Globus pallidus (tissue), 1 donor: ENCODE data around the gene KATNAL2.
"Not testable (repeated sequence)": the region's sequence is repeated elsewhere in the genome, so short reads cannot be mapped to it uniquely, and the experiment has no call there.

Experiments used
- DNase-seq: peaks from one replicate; pipeline ENCODE4 v3.0.0-alpha.2; 2015; ENCODE audit warnings: low spot score

KATNAL2 gene

DNA sequence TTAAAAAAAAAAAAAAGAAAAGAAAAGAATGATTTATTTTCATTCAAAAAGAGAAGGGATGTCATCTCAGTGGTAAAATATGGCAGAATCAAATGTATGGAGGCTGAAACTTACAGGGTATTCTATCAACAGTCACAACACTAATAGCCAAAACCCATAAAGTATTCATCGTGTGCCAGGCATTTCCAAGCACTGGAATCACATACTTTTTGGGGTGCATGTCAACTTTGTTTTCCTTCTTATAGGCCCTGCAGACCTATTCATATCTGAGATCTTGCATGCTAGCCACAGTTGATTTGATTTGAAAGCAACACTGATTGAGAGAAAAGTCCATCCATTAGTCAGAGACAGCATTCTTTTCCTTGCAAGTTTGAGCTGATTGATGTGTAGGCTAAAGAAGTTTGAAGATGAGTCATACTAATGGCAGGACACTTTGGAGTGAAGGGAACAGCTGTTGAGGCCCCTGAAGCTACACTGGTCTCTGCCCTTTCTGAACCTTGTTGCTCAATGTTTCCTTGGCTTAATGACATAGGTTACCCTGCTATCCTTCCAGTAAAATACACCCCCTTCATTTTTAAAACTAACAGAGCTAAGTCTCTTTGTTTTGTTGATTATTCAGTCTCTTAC, 22.0 kb downstream of the KATNAL2 start:
- no peak for DNase-seq

GRCh38 chr18:46939998-46940571, 22.7 kb downstream of the KATNAL2 start:
- DNase-seq: no peak

DNA sequence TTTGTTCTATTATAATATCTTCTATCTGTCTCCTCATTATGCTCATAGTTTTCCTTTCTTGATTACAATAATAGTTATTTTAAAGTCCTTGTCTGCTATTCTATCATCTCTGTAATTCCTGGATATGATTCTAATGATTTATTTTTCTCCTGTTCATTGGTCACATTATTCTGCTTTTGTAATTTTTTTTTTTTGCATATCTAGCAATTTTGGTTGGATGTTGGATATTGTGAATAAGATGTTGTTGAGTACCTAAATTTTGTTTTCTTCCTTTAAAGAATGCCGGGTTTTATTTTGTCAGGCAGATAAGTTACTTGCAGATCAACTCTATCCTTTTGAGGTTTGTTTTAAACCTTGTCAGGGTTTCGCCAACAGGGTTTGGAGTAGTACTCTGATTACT, 25.2 kb downstream of the KATNAL2 start:
- no peak for DNase-seq

- peak; percentile 77 for DNase-seq
Measured at GRCh38 chr18:46946656-46947282, 29.4 kb downstream of the KATNAL2 start.

- DNase-seq: no peak
Measured at GRCh38 chr18:46950064-46950656, 32.8 kb downstream of the KATNAL2 start.

DNA sequence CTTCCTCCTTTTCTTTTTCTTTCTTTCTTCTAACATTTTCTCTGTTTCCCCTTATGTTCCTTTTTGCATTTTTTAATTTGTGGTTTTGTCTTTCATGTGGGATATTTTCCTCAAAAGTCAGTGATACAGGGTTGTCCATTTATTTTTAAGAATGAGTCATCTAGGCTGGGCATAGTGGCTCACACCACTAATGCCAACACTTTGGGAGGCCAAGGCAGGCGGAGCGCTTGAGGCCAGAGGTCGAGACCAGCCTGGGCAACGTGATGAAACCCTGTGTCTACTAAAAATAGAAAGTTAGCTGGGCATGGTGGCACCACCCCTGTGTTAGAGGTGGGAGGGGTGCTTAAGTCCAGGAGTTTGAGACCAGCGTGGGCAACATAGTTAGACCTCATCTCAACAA, 35.8 kb downstream of the KATNAL2 start:
- no peak for DNase-seq

DNA sequence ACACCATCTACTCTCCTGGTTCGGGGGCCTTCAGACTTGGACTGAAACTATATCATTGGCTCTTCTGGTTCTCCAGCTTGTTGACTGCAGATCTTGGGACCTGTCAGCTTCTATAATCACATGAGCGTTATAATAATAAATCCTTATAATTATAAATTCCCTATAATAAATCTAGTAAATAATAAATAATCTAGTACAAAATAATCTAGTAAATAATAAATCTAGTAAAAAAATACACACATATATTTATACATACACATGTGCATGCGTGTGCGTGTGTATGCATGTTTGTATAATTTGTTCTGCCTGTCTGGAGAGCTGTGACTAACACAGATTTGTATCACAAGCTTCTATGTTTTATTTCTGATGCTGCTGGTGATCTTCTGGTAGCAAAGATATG, 40.8 kb downstream of the KATNAL2 start:
- DNase-seq: no peak

GRCh38 chr18:46963656-46964578, 46.5 kb downstream of the KATNAL2 start:
- not testable (repeated sequence) for DNase-seq

DNA sequence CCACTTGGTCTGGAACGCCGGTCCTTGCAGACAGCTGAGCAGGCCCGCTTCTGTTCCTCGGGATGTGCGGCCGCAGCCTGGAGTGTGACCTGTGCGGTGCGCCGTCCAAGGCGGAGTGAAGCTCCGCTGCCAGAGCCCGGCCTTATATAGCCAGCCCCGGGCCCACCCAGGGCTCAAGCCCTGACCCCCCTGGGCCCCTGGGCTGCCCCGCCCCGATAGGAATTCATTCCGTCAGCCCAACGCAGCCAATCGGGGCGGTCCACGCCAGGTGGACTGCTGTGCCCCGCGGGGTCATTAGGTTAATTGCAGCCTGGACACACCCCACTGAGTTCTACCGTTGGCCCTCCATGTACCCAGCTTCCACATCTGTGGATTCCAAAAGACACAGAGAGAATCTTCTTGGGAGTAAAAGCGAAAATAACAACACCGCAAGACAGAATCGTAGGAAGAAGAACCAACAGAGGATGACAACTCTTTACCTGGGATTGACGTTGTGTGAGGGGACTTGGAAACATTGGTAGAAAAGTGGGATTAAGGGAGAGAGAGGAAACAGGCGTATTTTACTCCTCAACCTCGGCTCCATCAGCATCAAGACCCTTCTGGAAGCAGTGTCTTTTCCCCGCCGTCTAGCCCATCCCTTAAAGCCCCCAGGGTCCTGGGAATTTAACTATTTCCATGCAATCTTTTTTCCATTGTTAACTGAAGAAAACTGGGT, 47.3 kb downstream of the KATNAL2 start:
- not testable (repeated sequence) for DNase-seq

- DNase-seq: not testable (repeated sequence)
Measured at GRCh38 chr18:46966266-46966665, 48.9 kb downstream of the KATNAL2 start.

DNA sequence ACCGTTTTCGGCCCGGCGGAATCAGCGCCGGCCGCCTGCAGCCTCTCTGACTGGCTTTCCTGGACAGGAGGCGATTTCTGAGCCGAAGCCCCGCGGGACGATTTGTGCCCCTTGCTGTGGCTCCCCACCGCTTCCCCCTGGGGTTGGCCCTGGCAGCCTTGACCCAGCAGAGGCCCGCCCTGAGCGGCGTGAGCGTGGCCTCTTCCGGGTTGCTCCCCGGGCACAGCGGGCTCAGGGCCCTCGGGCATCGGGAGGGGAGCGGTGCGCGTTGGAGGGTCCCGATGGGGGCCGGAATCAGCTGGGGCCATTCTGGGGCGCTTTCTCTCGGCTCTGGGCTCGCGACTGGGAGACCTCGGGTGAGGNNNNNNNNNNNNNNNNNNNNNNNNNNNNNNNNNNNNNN, 52.1 kb downstream of the KATNAL2 start:
- DNase-seq: not testable (repeated sequence)

DNA sequence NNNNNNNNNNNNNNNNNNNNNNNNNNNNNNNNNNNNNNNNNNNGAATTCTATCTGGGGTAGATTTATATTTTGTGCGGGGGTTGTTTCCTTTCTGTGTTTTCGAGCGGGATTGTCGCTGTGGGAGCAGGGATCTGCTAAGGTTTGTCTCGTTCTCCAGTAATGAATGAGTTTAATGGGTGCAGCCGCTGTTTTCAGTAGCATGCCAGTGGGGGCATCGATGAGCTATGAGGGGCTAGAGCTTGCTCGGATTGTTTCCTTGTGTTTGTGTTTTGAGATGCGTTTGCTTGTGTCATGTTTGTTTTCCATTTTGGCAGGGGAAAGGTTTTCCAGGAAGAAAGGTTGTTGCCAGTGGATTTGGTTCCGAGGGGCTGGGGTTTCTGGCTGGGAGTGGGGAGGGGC, 102.5 kb downstream of the KATNAL2 start:
- not testable (repeated sequence) for DNase-seq

DNA sequence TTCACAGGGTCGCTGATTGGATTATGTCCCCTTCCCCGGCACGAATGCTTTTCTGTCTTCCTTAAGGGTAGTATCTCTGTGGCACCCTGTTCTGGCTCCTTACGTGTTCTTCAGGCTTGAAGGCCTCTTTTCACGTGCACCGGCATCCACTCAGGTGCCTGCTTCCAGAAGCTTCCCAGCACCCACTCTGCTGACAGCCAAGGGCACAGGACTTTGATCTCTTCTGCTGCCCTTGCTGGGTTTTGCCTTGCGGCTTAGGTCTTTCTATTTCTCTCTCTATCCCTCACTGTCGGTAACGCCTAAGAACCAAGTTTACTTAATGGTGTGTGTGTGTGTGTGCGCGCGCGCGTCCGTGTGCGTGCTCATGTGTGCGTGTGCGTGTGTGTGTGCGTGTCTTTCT, 103.4 kb downstream of the KATNAL2 start:
- DNase-seq: not testable (repeated sequence)

DNA sequence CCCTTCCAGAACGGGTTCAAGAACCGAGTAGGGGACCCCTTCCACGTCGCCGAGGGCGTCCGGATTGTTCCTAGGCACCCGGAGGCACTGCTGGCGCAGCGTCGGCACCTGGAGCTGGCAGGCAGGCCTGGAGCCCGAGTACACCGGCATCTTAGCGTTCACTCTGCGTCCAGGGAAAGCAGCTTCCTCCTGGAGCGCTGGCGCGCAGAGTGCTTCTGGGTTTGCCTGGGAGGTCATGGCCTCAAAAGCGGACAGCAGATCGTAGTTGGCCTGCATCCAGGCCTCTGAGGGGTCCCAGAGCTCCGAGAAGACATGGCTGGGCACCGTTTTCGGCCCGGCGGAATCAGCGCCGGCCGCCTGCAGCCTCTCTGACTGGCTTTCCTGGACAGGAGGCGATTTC, 105.4 kb downstream of the KATNAL2 start:
- not testable (repeated sequence) for DNase-seq

DNA sequence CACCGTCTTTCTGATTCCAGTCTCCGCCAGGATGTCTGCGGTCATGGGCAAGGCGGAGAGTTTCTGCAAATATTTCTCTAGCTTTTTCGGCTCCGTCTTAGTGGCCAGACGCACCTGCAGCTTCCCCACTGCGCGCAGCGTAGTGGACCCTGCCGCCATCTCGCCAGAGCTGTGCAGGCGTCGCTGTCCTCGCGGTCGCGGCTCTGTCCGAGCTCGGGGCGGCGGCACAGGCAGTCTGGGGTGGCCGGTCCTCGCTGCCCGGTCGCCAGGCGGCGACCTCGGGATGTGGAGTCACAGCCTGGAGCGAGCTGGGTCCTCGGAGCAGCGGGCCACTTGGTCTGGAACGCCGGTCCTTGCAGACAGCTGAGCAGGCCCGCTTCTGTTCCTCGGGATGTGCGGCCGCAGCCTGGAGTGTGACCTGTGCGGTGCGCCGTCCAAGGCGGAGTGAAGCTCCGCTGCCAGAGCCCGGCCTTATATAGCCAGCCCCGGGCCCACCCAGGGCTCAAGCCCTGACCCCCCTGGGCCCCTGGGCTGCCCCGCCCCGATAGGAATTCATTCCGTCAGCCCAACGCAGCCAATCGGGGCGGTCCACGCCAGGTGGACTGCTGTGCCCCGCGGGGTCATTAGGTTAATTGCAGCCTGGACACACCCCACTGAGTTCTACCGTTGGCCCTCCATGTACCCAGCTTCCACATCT, 106.5 kb downstream of the KATNAL2 start:
- DNase-seq: not testable (repeated sequence)

GRCh38 chr18:47025557-47026174, 108.3 kb downstream of the KATNAL2 start:
- DNase-seq: not testable (repeated sequence)

GRCh38 chr18:47028738-47029137, 111.3 kb downstream of the KATNAL2 start:
- not testable (repeated sequence) for DNase-seq

- DNase-seq: not testable (repeated sequence)
Measured at GRCh38 chr18:47029684-47030353, 112.4 kb downstream of the KATNAL2 start.

GRCh38 chr18:47030887-47031286, 113.5 kb downstream of the KATNAL2 start:
- DNase-seq: not testable (repeated sequence)

DNA sequence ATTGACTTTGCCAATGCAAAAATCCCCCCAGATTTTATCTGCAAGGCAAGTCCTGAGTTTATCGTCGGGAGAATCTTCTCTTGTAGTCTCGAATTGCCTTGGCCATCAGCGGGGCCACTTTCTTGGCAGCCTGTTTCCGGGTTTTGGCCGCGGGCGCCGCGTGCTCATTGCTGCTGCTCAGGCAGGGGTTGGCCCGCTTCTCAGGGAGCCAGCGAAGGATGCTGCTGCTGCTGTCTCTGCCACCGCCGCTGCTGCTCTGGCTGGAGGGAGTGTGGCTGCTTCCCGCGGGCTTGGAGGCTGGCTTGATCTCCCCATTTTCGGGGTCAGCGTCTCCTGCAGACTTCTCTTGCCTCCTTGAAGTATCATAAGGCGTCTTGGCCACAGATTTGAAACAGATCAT, 115.5 kb downstream of the KATNAL2 start:
- no peak for DNase-seq
